HCT116 (cell line): ENCODE results near the gene ELFN1. TPM values are rescaled to one million over a fixed set of nuclear protein-coding genes. Genes with fewer than 3 reads are reported as not detected.

ENCODE experiments used
- ATAC-seq: fragments of 200-7000 bp; cut with Tn5 transposase; 2 replicates; pipeline ENCODE4 v1.9.1; 2020; ENCODE audit warnings: mild to moderate bottlenecking, moderate library complexity
- BruUV-seq: library from RNA; stranded (reverse); fragments of 400-500 nt; replicated peaks from 2 replicates; lab custom pipeline; 2021; lab: Mats Ljungman, UMichigan
- CTCF ChIA-PET: fragments of 300-600 bp; sonication (Branson Sonifier 250); formaldehyde crosslinking; loops from one replicate; lab custom pipeline; 2021; ENCODE audit warnings: antibody characterized with exemption; lab: Charles Lee
- POLR2A ChIA-PET: fragments of 300-600, 350-600 bp; sonication (Branson Sonifier 250); formaldehyde crosslinking; loops from one replicate; lab custom pipeline; 2021; ENCODE audit warnings: antibody characterized with exemption; lab: Charles Lee
- RAD21 ChIA-PET, 2 experiments: fragments of 300-600 bp; sonication (Branson Sonifier 250); formaldehyde crosslinking; loops; one replicate each; lab custom pipeline; 2023; ENCODE audit warnings: low total read pairs in 2 of 2; ENCODE audit not compliant: uncharacterized antibody in 2 of 2, unreplicated experiment in 2 of 2, low non-redundant PET in 1 of 2; lab: Charles Lee
- DNase-seq: peaks from one replicate; pipeline ENCODE4 v3.0.0-alpha.2; 2010; ENCODE audit warnings: low read depth, low spot score
- H2AFZ ChIP-seq: fragments of 200-600 bp; shearing (Covaris generic), sonication (generic); 2 replicates; pipeline ENCODE4 v1.6.1; 2017; ENCODE audit warnings: low read depth, mixed run types, mixed read lengths, antibody characterized with exemption, low read length; ENCODE audit not compliant: poor library complexity, severe bottlenecking
- H3K27ac ChIP-seq: 2 replicates; pipeline ENCODE4 v1.5.1; 2012; ENCODE audit warnings: low read depth, low read length
- H3K27me3 ChIP-seq: fragments of 200-600 bp; sonication (generic); 2 replicates; pipeline ENCODE4 v1.6.1; 2016; ENCODE audit warnings: mixed run types, low read length, mixed read lengths; ENCODE audit not compliant: insufficient read depth
- H3K36me3 ChIP-seq, 2 experiments: fragments of 200-500 bp in 1 of 2; fragments of 200-600 bp in 1 of 2; sonication (Bioruptor generic) in 1 of 2; sonication (generic) in 1 of 2; 2 replicates each; pipeline versions ENCODE4 v1.5.1 to v1.6.1; 2014 to 2016; ENCODE audit warnings: low read length in 2 of 2, inconsistent platforms in 1 of 2, mixed read lengths in 1 of 2, mixed run types in 1 of 2; ENCODE audit not compliant: insufficient read depth in 2 of 2, control insufficient read depth in 1 of 2
- H3K4me1 ChIP-seq, 2 experiments: fragments of 200-600 bp in 1 of 2; sonication (generic) in 1 of 2; 2 replicates each; pipeline versions ENCODE4 v1.5.1 to v1.6.1; 2012 to 2017; ENCODE audit warnings: low read length in 2 of 2, inconsistent platforms in 1 of 2, mild to moderate bottlenecking in 1 of 2, mixed read lengths in 1 of 2, mixed run types in 1 of 2, moderate library complexity in 1 of 2; ENCODE audit not compliant: insufficient read depth in 2 of 2, control insufficient read depth in 1 of 2
- H3K4me2 ChIP-seq: fragments of 200-600 bp; sonication (generic); 2 replicates; pipeline ENCODE4 v1.6.1; 2017; ENCODE audit warnings: mixed run types, low read length, mixed read lengths
- H3K4me3 ChIP-seq, 2 experiments: fragments of 200-600 bp in 1 of 2; sonication (generic) in 1 of 2; replicated peaks in 1 of 2; 2 replicates each; pipeline ENCODE4 v1.5.1; 2011 to 2016; ENCODE audit warnings: low read length in 2 of 2, control low read depth in 1 of 2, low read depth in 1 of 2, mild to moderate bottlenecking in 1 of 2, mixed read lengths in 1 of 2, mixed run types in 1 of 2
- H3K79me2 ChIP-seq: fragments of 200-600 bp; sonication (generic); 2 replicates; pipeline ENCODE4 v1.6.1; 2017; ENCODE audit warnings: mild to moderate bottlenecking, mixed run types, low read length, moderate library complexity, mixed read lengths; ENCODE audit not compliant: insufficient read depth
- H3K9ac ChIP-seq: fragments of 200-600 bp; sonication (generic); 2 replicates; pipeline ENCODE4 v1.6.1; 2016; ENCODE audit warnings: low read length, mixed read lengths
- H3K9me2 ChIP-seq: fragments of 200-600 bp; sonication (generic), shearing (Covaris generic); 2 replicates; pipeline ENCODE4 v1.6.1; 2017; ENCODE audit warnings: mixed run types, mild to moderate bottlenecking, moderate library complexity; ENCODE audit not compliant: insufficient read depth
- H3K9me3 ChIP-seq, 2 experiments: fragments of 200-500 bp in 1 of 2; fragments of 200-600 bp in 1 of 2; sonication (Bioruptor generic) in 1 of 2; sonication (generic) in 1 of 2; 2 replicates each; pipeline ENCODE4 v1.6.1; 2014 to 2017; ENCODE audit warnings: low read length in 2 of 2, mixed read lengths in 2 of 2, inconsistent platforms in 1 of 2, low read depth in 1 of 2, mild to moderate bottlenecking in 1 of 2, mixed run types in 1 of 2, moderate library complexity in 1 of 2; ENCODE audit not compliant: control insufficient read depth in 1 of 2, insufficient read depth in 1 of 2
- H4K20me1 ChIP-seq: fragments of 200-600 bp; sonication (generic), shearing (Covaris generic); 2 replicates; pipeline ENCODE4 v1.6.1; 2017; ENCODE audit warnings: mixed run types, mild to moderate bottlenecking, moderate library complexity; ENCODE audit not compliant: insufficient read depth
- ELF1 ChIP-seq: IDR thresholded peaks from 2 replicates; pipeline ENCODE4 v1.6.1; 2012; ENCODE audit warnings: low read depth, borderline replicate concordance
- EZH2 ChIP-seq: fragments of 200-600 bp; sonication (generic); IDR thresholded peaks from 2 replicates; pipeline ENCODE4 v1.6.1; 2017; ENCODE audit warnings: antibody characterized with exemption, mixed run types
- POLR2A ChIP-seq: IDR thresholded peaks from 2 replicates; pipeline ENCODE4 v1.7.0; 2011; ENCODE audit warnings: borderline replicate concordance; ENCODE audit not compliant: insufficient read depth, insufficient read length; ENCODE audit errors: extremely low read depth
- SRF ChIP-seq: IDR thresholded peaks from 2 replicates; pipeline ENCODE4 v1.6.1; 2012; ENCODE audit warnings: low read depth
- intact Hi-C: fragments of 100-400 bp; cut with micrococcal nuclease; formaldehyde crosslinking; loops from 2 replicates; pipeline ENCODE4 v1.10.0; 2022
- total RNA-seq: library from RNA; stranded (reverse); gene quantifications from one replicate; pipeline ENCODE4 v1.2.1, GENCODE V29; 2021; ENCODE audit not compliant: unreplicated experiment
- TF ChIP-seq, protein P1 (sequence below), 3 experiments: fragments of 200-600 bp in 1 of 3; sonication (generic) in 1 of 3; IDR thresholded peaks in 2 of 3; conservative IDR thresholded peaks in 1 of 3; 2 replicates each; pipeline ENCODE4 v1.5.1; 2012 to 2017; ENCODE audit warnings: low read depth in 2 of 3, low read length in 2 of 3, antibody characterized with exemption in 1 of 3, borderline replicate concordance in 1 of 3, control low read depth in 1 of 3, mild to moderate bottlenecking in 1 of 3, mixed read lengths in 1 of 3, mixed run types in 1 of 3, moderate library complexity in 1 of 3; ENCODE audit not compliant: insufficient read depth in 1 of 3
- TF ChIP-seq, protein P2 (sequence below): IDR thresholded peaks from 2 replicates; pipeline ENCODE4 v1.6.1; 2011; ENCODE audit warnings: mild to moderate bottlenecking, low read length, moderate library complexity; ENCODE audit not compliant: insufficient replicate concordance; ENCODE audit errors: extremely low read depth

Gene ELFN1
- total RNA-seq, 1 experiment from 2014 or later, result 4.4 TPM

DNA sequence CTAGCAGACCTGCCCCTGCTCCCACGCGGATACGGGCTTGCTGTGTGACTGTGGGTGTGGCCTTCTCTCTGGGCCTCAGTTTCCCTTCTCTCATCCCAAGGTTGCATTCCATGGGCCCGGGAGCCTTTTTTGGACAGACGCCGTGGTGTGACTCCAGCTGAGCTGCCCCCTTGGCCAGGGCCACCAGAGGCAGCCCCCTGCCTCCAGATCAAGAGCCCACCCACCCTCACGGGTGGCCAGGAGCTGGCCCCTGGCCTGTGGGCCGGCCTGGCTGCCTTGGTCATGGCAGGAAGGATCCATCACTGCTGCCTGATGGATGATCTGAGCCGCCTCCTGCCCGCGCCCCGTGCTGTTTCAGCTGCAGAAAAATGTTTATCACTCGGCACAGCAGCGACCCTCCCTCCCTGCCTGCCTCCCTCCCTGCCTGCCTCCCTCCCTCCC is 27.8 kb upstream of the ELFN1 start:
- no TSS peak for BruUV-seq

More for the DNA sequence above, 27.8 kb upstream of the ELFN1 start:
- Histone ChIP-seq H3K27ac (no peak overlapping the region), H3K79me2 (no peaks in the 10 kb centered on the region), H3K4me1 (no peaks in the 10 kb centered on the region), H2AFZ (no peak overlapping the region), H4K20me1 (no peaks in the 10 kb centered on the region), H3K9ac (no peak overlapping the region), H3K9me2 (no peaks in the 10 kb centered on the region), H3K36me3 (no peaks in the 10 kb centered on the region)
- RAD21 ChIA-PET, result no interaction called here
- ATAC-seq (no peak), DNase-seq (no peak)
- POLR2A ChIA-PET, result no interaction called here
- intact Hi-C loops, result no loop called here
- TF ChIP-seq POLR2A (no peak), ELF1 (no peak), EZH2 (no peak), SRF (no peak)
- TF ChIP-seq, protein P1, sequence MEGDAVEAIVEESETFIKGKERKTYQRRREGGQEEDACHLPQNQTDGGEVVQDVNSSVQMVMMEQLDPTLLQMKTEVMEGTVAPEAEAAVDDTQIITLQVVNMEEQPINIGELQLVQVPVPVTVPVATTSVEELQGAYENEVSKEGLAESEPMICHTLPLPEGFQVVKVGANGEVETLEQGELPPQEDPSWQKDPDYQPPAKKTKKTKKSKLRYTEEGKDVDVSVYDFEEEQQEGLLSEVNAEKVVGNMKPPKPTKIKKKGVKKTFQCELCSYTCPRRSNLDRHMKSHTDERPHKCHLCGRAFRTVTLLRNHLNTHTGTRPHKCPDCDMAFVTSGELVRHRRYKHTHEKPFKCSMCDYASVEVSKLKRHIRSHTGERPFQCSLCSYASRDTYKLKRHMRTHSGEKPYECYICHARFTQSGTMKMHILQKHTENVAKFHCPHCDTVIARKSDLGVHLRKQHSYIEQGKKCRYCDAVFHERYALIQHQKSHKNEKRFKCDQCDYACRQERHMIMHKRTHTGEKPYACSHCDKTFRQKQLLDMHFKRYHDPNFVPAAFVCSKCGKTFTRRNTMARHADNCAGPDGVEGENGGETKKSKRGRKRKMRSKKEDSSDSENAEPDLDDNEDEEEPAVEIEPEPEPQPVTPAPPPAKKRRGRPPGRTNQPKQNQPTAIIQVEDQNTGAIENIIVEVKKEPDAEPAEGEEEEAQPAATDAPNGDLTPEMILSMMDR (IDR thresholded peaks at IDR 0.05 in 2 of 3, conservative IDR thresholded peaks at IDR 0.05 in 1 of 3; ENCODE audit: borderline replicate concordance in 1 of 3, insufficient read depth in 1 of 3, low read depth in 2 of 3, low read length in 2 of 3), result no peak
- TF ChIP-seq, protein P2, sequence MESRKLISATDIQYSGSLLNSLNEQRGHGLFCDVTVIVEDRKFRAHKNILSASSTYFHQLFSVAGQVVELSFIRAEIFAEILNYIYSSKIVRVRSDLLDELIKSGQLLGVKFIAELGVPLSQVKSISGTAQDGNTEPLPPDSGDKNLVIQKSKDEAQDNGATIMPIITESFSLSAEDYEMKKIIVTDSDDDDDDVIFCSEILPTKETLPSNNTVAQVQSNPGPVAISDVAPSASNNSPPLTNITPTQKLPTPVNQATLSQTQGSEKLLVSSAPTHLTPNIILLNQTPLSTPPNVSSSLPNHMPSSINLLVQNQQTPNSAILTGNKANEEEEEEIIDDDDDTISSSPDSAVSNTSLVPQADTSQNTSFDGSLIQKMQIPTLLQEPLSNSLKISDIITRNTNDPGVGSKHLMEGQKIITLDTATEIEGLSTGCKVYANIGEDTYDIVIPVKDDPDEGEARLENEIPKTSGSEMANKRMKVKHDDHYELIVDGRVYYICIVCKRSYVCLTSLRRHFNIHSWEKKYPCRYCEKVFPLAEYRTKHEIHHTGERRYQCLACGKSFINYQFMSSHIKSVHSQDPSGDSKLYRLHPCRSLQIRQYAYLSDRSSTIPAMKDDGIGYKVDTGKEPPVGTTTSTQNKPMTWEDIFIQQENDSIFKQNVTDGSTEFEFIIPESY, result no peak
- TF ChIP-seq, all 23 proteins: peak for 0
- Histone ChIP-seq H3K9me3 (peaks cover 0 to 1% of the 10 kb centered on the region in 2 experiments; a peak in 1 of 4 replicates), H3K4me2 (no peak overlapping the region), H3K4me3 (no peak overlapping the region), H3K27me3 (no peaks in the 10 kb centered on the region)
- CTCF ChIA-PET, result no interaction called here
